RWPE2 (cell line): Measurements from ENCODE around the gene PDE6B.

Experiments
- ATAC-seq: fragments of 200-7000 bp; cut with Tn5 transposase; 3 replicates; pipeline ENCODE4 v1.9.1; 2021; ENCODE audit warnings: low read depth
- DNase-seq: peaks from one replicate; pipeline ENCODE4 v3.0.0-alpha.2; 2020; ENCODE audit warnings: low spot score
- H3K27ac ChIP-seq: fragments of 450-650 bp; 2 replicates; pipeline ENCODE4 v1.5.1; 2017; ENCODE audit warnings: mild to moderate bottlenecking; ENCODE audit not compliant: poor library complexity, severe bottlenecking
- H3K27me3 ChIP-seq: fragments of 250-450 bp; sonication (Bioruptor Pico); 2 replicates; pipeline ENCODE4 v1.5.1; 2021; ENCODE audit warnings: mild to moderate bottlenecking, moderate library complexity; ENCODE audit not compliant: insufficient read depth, poor library complexity, severe bottlenecking
- H3K36me3 ChIP-seq: fragments of 250-450 bp; sonication (Bioruptor Pico); 2 replicates; pipeline ENCODE4 v1.5.1; 2020; ENCODE audit warnings: low read depth, mild to moderate bottlenecking, moderate library complexity
- H3K4me1 ChIP-seq: fragments of 250-450 bp; sonication (Bioruptor Pico); 2 replicates; pipeline ENCODE4 v1.5.1; 2021; ENCODE audit warnings: mild to moderate bottlenecking, moderate library complexity; ENCODE audit not compliant: insufficient read depth, poor library complexity, severe bottlenecking
- H3K4me3 ChIP-seq: fragments of 250-450 bp; sonication (Bioruptor Pico); 2 replicates; pipeline ENCODE4 v1.5.1; 2021; ENCODE audit warnings: mild to moderate bottlenecking, moderate library complexity; ENCODE audit not compliant: severe bottlenecking
- H3K9me3 ChIP-seq: fragments of 250-450 bp; sonication (Bioruptor Pico); 2 replicates; pipeline ENCODE4 v1.5.1; 2021; ENCODE audit warnings: mild to moderate bottlenecking, moderate library complexity; ENCODE audit not compliant: severe bottlenecking
- TF ChIP-seq, protein P1 (sequence below): fragments of 450-650 bp; IDR thresholded peaks from one replicate; pipeline ENCODE4 v1.5.1; 2017; ENCODE audit warnings: mild to moderate bottlenecking, moderate library complexity; ENCODE audit not compliant: poor library complexity, severe bottlenecking

Gene PDE6B

DNA sequence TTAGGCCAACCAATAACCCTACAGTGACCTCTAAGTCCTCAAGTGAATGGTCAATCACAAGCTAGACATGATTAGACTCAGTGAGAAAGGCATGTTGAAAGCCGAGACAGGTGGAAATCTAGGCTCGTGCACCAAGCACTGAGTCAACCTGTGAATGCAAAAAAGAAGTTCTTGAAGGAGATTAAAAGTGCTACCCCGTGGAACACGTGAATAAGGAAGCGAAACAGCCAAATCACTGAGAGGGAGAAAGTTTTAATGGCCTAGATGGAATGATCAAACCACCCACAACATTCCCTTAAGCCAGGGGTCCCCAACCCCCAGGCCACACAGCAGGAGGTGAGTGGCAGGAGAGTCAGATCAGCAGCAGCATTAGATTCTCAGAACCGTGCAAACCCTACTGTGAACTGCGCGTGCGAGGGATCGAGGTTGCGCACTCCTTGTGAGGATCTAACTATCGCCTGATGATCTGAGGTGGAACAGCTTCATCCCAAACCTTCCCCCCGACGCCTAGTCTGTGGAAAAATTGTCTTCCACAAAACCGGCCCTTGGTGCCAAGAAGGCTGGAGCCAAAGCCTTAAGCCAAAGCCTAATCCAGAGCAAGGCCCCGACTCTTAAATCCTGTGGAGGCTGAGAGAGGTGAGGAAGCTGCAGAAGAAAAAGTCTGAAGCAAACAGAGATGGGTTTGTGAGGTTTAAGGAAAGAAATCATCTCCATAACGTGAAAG is 19.5 kb upstream of the PDE6B start:
- H3K27me3 ChIP-seq = no peaks in the 10 kb centered on the region

DNA sequence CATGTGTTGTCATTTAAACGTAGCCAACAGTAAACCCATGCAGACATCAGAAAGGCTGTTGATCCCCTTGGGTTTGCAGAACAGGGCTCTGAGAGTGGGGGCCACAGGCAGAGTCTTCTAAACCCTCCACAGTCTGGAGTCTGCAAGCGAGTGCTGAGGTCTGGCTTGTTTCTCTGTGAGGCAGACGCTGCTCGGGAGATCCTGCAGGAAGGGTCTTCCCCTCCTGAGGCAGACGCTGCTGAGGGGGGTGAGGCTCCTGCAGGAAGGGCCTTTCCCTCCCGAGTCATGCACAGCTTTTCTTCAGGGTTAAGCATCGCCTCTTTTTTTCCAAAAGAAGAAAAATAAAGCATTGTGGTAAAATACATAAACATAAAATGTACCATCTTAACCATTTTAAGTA is 17.1 kb upstream of the PDE6B start:
- no peak overlapping the region for H3K4me3 ChIP-seq
- TF ChIP-seq, protein P1, sequence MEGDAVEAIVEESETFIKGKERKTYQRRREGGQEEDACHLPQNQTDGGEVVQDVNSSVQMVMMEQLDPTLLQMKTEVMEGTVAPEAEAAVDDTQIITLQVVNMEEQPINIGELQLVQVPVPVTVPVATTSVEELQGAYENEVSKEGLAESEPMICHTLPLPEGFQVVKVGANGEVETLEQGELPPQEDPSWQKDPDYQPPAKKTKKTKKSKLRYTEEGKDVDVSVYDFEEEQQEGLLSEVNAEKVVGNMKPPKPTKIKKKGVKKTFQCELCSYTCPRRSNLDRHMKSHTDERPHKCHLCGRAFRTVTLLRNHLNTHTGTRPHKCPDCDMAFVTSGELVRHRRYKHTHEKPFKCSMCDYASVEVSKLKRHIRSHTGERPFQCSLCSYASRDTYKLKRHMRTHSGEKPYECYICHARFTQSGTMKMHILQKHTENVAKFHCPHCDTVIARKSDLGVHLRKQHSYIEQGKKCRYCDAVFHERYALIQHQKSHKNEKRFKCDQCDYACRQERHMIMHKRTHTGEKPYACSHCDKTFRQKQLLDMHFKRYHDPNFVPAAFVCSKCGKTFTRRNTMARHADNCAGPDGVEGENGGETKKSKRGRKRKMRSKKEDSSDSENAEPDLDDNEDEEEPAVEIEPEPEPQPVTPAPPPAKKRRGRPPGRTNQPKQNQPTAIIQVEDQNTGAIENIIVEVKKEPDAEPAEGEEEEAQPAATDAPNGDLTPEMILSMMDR = no peak
- no peaks in the 10 kb centered on the region for H3K27me3 ChIP-seq
- H3K9me3 ChIP-seq = peaks cover 2% of the 10 kb centered on the region
- no peak overlapping the region for H3K27ac ChIP-seq
- peaks cover 5% of the 10 kb centered on the region for H3K4me1 ChIP-seq
- no peak for ATAC-seq
- H3K36me3 ChIP-seq = no peaks in the 10 kb centered on the region
- DNase-seq = no peak

More for the DNA sequence above, 19.5 kb upstream of the PDE6B start:
- no peak overlapping the region for H3K4me3 ChIP-seq
- peaks cover 2% of the 10 kb centered on the region for H3K9me3 ChIP-seq
- no peak overlapping the region for H3K27ac ChIP-seq
- peaks cover 5% of the 10 kb centered on the region for H3K4me1 ChIP-seq
- H3K36me3 ChIP-seq = no peaks in the 10 kb centered on the region
- TF ChIP-seq, protein P1 = no peak
- ATAC-seq (no peak), DNase-seq (no peak)

DNA sequence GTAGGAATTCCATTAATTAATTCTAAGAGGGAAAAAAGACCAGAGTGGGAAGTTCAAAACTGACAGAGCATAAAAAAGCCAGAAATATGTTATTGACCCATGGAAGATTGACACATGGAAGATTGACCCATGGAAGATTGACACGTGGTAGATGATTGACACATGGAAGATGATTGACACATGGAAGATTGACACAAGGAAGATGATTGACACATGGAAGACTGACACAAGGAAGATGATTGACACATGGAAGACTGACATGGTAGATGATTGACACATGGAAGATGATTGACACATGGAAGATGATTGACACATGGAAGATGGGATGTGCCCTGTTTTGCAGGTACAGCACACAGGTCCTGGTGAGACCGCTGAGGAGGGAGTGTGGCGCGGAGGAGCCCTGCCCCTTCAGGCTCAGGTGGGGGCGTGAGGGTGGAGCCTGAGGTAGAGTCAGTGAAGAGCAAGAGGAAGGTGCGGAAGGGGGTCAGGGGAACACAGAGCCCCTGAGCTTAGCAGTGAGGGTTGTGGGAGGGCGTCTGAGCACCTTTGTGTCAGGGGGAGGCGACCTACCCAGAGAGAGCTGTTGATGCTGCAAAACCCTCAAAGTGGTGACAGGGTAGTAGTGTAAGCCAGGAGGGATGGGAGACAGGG is 15.8 kb upstream of the PDE6B start:
- Histone ChIP-seq H3K4me3 (no peak overlapping the region), H3K27me3 (no peaks in the 10 kb centered on the region), H3K4me1 (peaks cover 5% of the 10 kb centered on the region), H3K36me3 (no peaks in the 10 kb centered on the region), H3K27ac (no peak overlapping the region), H3K9me3 (peaks cover 2% of the 10 kb centered on the region)
- ATAC-seq = no peak
- TF ChIP-seq, protein P1 = no peak
- no peak for DNase-seq

DNA sequence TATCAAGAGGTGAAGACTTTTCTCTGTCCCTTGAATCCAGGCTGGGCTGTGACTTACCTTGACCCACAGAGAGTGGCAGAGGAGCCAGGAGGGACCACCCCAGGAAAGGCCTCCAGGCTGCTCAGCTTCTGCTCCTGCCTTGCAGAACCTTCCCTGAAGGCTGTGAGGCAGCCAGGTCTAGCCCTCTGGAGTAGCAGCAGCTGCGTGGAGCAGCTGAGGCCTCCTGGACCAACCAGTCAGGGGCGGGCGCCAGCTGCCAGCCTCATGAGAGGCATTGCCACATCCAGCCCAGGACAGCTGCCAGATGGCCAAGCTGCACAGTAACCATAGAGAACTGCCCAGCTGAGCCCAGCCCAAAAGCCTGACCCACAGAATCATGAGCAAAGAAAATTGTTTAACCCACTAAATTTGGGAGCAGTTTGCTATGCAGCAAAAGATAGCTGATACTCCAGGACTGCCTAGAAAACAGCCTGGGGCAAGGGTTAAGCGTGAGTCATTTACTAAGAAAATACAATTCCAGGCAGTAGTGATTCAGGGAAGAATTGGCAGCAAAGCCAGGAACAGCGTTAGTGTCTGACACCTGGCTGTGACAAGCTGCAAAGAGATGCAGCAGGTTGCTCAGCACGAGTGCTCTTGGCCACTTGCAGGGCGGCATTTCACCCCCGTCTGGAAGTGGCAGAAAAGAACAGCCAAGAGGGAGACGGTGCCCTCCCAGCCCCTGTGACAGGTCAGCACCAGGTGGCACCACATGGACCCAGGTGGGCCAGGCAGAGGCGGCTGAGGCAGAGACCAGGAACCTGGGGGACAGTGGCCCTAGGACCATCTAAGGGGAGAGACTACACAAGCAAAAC is 14.7 kb upstream of the PDE6B start:
- Histone ChIP-seq H3K27me3 (no peaks in the 10 kb centered on the region), H3K4me1 (peaks cover 5% of the 10 kb centered on the region), H3K4me3 (no peak overlapping the region), H3K27ac (no peak overlapping the region), H3K9me3 (peaks cover 2% of the 10 kb centered on the region), H3K36me3 (no peaks in the 10 kb centered on the region)
- TF ChIP-seq, protein P1 = no peak
- DNase-seq (peak; percentile 76), ATAC-seq (peak; percentile 93)
